Measurements from ENCODE around the gene GRM8. TPM values are rescaled to one million over a fixed set of nuclear protein-coding genes. Genes with fewer than 3 reads are reported as not detected.

The GRM8 gene
- total and polyA plus RNA-seq, 4 experiments from 2014 or later, result not detected

GRCh38 chr7:127233630-127234029 lies 19.1 kb downstream of the GRM8 start:
- no peaks in the 10 kb centered on the region for H3K27me3 ChIP-seq (ENCODE audit: insufficient read depth, low read length)
- peaks cover 0 to 3% (median 0%) of the 10 kb centered on the region in 8 donors for H3K9me3 Mint-ChIP-seq
- no peak overlapping the region for H3K4me3 Mint-ChIP-seq
- ChIA-PET POLR2A (ENCODE audit: partially characterized antibody) (no interaction called here), CTCF (ENCODE audit: partially characterized antibody) (interaction anchor here (1.1 kb wide), 1 partner anchor 21 kb away, joined by 3 read pairs; no protein-coding TSS in a partner anchor)
- H3K9me3 ChIP-seq (ENCODE audit: control insufficient read depth in 1 of 2, low read length in 2 of 2), result no peaks in the 10 kb centered on the region
- H3K27me3 Mint-ChIP-seq, result peaks cover 3 to 14% of the 10 kb centered on the region in 2 donors
- no peaks in the 10 kb centered on the region for H3K4me1 Mint-ChIP-seq
- no peak overlapping the region for H3K27ac ChIP-seq (ENCODE audit: low read depth, low read length)
- no peaks in the 10 kb centered on the region for H3K36me3 ChIP-seq (ENCODE audit: insufficient read depth, low read length)
- H3K4me3 ChIP-seq (ENCODE audit: low read length in 2 of 2), result no peak overlapping the region
- intact Hi-C loops (cut with micrococcal nuclease), result no loop called here
- H3K27ac Mint-ChIP-seq, result no peak overlapping the region
- H3K36me3 Mint-ChIP-seq, result no peaks in the 10 kb centered on the region
- H3K4me1 ChIP-seq (ENCODE audit: insufficient read depth, low read length), result no peaks in the 10 kb centered on the region
- no peak for DNase-seq

GRCh38 chr7:127231415-127231814 lies 21.3 kb downstream of the GRM8 start:
- ChIA-PET CTCF (ENCODE audit: partially characterized antibody) (no interaction called here), POLR2A (ENCODE audit: partially characterized antibody) (no interaction called here)
- H3K36me3 Mint-ChIP-seq, result no peaks in the 10 kb centered on the region

GRCh38 chr7:127230192-127230925 lies 22.4 kb downstream of the GRM8 start:
- H3K4me1 Mint-ChIP-seq, result no peaks in the 10 kb centered on the region
- Histone ChIP-seq H3K36me3 (ENCODE audit: insufficient read depth, low read length) (no peaks in the 10 kb centered on the region), H3K4me1 (ENCODE audit: insufficient read depth, low read length) (no peaks in the 10 kb centered on the region), H3K27ac (ENCODE audit: low read depth, low read length) (no peak overlapping the region), H3K9me3 (ENCODE audit: control insufficient read depth in 1 of 2, low read length in 2 of 2) (no peaks in the 10 kb centered on the region), H3K27me3 (ENCODE audit: insufficient read depth, low read length) (peaks cover 5% of the 10 kb centered on the region), H3K4me3 (ENCODE audit: low read length in 2 of 2) (no peak overlapping the region)
- no peaks in the 10 kb centered on the region for H3K9me3 Mint-ChIP-seq
- ChIA-PET POLR2A (ENCODE audit: partially characterized antibody) (no interaction called here), CTCF (ENCODE audit: partially characterized antibody) (no interaction called here)
- H3K36me3 Mint-ChIP-seq, result no peaks in the 10 kb centered on the region
- no peak for DNase-seq
- intact Hi-C loops (cut with micrococcal nuclease), result no loop called here
- H3K4me3 Mint-ChIP-seq, result no peak overlapping the region
- peaks cover 17 to 26% of the 10 kb centered on the region in 2 donors for H3K27me3 Mint-ChIP-seq
- H3K27ac Mint-ChIP-seq, result no peak overlapping the region

More at GRCh38 chr7:127231415-127231814, 21.3 kb downstream of the GRM8 start:
- Mint-ChIP-seq H3K27me3 (peaks cover 12 to 22% of the 10 kb centered on the region in 2 donors), H3K4me3 (no peak overlapping the region), H3K4me1 (no peaks in the 10 kb centered on the region), H3K27ac (no peak overlapping the region), H3K9me3 (no peaks in the 10 kb centered on the region)
- no peak for DNase-seq
- Histone ChIP-seq H3K4me3 (ENCODE audit: low read length in 2 of 2) (no peak overlapping the region), H3K27me3 (ENCODE audit: insufficient read depth, low read length) (peaks cover 5% of the 10 kb centered on the region), H3K36me3 (ENCODE audit: insufficient read depth, low read length) (no peaks in the 10 kb centered on the region), H3K4me1 (ENCODE audit: insufficient read depth, low read length) (no peaks in the 10 kb centered on the region), H3K27ac (ENCODE audit: low read depth, low read length) (no peak overlapping the region), H3K9me3 (ENCODE audit: control insufficient read depth in 1 of 2, low read length in 2 of 2) (no peaks in the 10 kb centered on the region)
- intact Hi-C loops (cut with micrococcal nuclease), result no loop called here

- POLR2A ChIA-PET (ENCODE audit: partially characterized antibody), result no interaction called here
- Histone ChIP-seq H3K36me3 (ENCODE audit: insufficient read depth, low read length) (no peaks in the 10 kb centered on the region), H3K4me1 (ENCODE audit: insufficient read depth, low read length) (no peaks in the 10 kb centered on the region), H3K27ac (ENCODE audit: low read depth, low read length) (no peak overlapping the region), H3K4me3 (ENCODE audit: low read length in 2 of 2) (no peak overlapping the region), H3K9me3 (ENCODE audit: control insufficient read depth in 1 of 2, low read length in 2 of 2) (no peaks in the 10 kb centered on the region), H3K27me3 (ENCODE audit: insufficient read depth, low read length) (peaks cover 9% of the 10 kb centered on the region)
- peaks cover 27 to 40% of the 10 kb centered on the region in 2 donors for H3K27me3 Mint-ChIP-seq
- no peaks in the 10 kb centered on the region for H3K9me3 Mint-ChIP-seq
- no peak overlapping the region for H3K4me3 Mint-ChIP-seq
- CTCF ChIA-PET (ENCODE audit: partially characterized antibody), result interaction anchor here (1.6 kb wide), 1 partner anchor 11 kb away, joined by 3 read pairs; no protein-coding TSS in a partner anchor
- no peak overlapping the region for H3K27ac Mint-ChIP-seq
- H3K4me1 Mint-ChIP-seq, result no peaks in the 10 kb centered on the region
- no peaks in the 10 kb centered on the region for H3K36me3 Mint-ChIP-seq
- intact Hi-C loops (cut with micrococcal nuclease), result no loop called here
- DNase-seq, result no peak
Observed at GRCh38 chr7:127226685-127227374, 25.9 kb downstream of the GRM8 start.

- Mint-ChIP-seq H3K4me3 (no peak overlapping the region), H3K27ac (no peak overlapping the region), H3K36me3 (no peaks in the 10 kb centered on the region), H3K27me3 (peaks cover 30 to 40% of the 10 kb centered on the region in 2 donors), H3K9me3 (no peaks in the 10 kb centered on the region), H3K4me1 (no peaks in the 10 kb centered on the region)
- no peak overlapping the region for H3K27ac ChIP-seq (ENCODE audit: low read depth, low read length)
- no peaks in the 10 kb centered on the region for H3K4me1 ChIP-seq (ENCODE audit: insufficient read depth, low read length)
- intact Hi-C loops (cut with micrococcal nuclease), result no loop called here
- POLR2A ChIA-PET (ENCODE audit: partially characterized antibody), result no interaction called here
- H3K9me3 ChIP-seq (ENCODE audit: control insufficient read depth in 1 of 2, low read length in 2 of 2), result no peaks in the 10 kb centered on the region
- no peak for DNase-seq
- H3K4me3 ChIP-seq (ENCODE audit: low read length in 2 of 2), result no peak overlapping the region
- CTCF ChIA-PET (ENCODE audit: partially characterized antibody), result no interaction called here
- H3K27me3 ChIP-seq (ENCODE audit: insufficient read depth, low read length), result peaks cover 4% of the 10 kb centered on the region
- H3K36me3 ChIP-seq (ENCODE audit: insufficient read depth, low read length), result no peaks in the 10 kb centered on the region
Observed at GRCh38 chr7:127221731-127222130, 31.0 kb downstream of the GRM8 start.

GRCh38 chr7:127214956-127215718 lies 37.6 kb downstream of the GRM8 start:
- POLR2A ChIA-PET (ENCODE audit: partially characterized antibody), result no interaction called here
- H3K9me3 ChIP-seq (ENCODE audit: control insufficient read depth in 1 of 2, low read length in 2 of 2), result no peaks in the 10 kb centered on the region
- H3K4me3 ChIP-seq (ENCODE audit: low read length in 2 of 2), result no peak overlapping the region
- Mint-ChIP-seq H3K9me3 (no peaks in the 10 kb centered on the region), H3K27ac (no peak overlapping the region), H3K4me3 (no peak overlapping the region), H3K4me1 (no peaks in the 10 kb centered on the region), H3K27me3 (peaks cover 15 to 20% of the 10 kb centered on the region in 2 donors), H3K36me3 (no peaks in the 10 kb centered on the region)
- H3K27ac ChIP-seq (ENCODE audit: low read depth, low read length), result no peak overlapping the region
- no peaks in the 10 kb centered on the region for H3K4me1 ChIP-seq (ENCODE audit: insufficient read depth, low read length)
- intact Hi-C loops (cut with micrococcal nuclease), result no loop called here
- no peaks in the 10 kb centered on the region for H3K36me3 ChIP-seq (ENCODE audit: insufficient read depth, low read length)
- CTCF ChIA-PET (ENCODE audit: partially characterized antibody), result no interaction called here
- peaks cover 4% of the 10 kb centered on the region for H3K27me3 ChIP-seq (ENCODE audit: insufficient read depth, low read length)
- no peak for DNase-seq

GRCh38 chr7:127209886-127210285 lies 42.9 kb downstream of the GRM8 start:
- CTCF ChIA-PET (ENCODE audit: partially characterized antibody), result no interaction called here

More at GRCh38 chr7:127209886-127210285, 42.9 kb downstream of the GRM8 start:
- Mint-ChIP-seq H3K9me3 (no peaks in the 10 kb centered on the region), H3K36me3 (no peaks in the 10 kb centered on the region), H3K4me3 (no peak overlapping the region), H3K4me1 (no peaks in the 10 kb centered on the region), H3K27ac (no peak overlapping the region), H3K27me3 (peaks cover 25 to 29% of the 10 kb centered on the region in 2 donors)
- Histone ChIP-seq H3K9me3 (ENCODE audit: control insufficient read depth in 1 of 2, low read length in 2 of 2) (no peaks in the 10 kb centered on the region), H3K27me3 (ENCODE audit: insufficient read depth, low read length) (peaks cover 4% of the 10 kb centered on the region), H3K27ac (ENCODE audit: low read depth, low read length) (no peak overlapping the region), H3K4me3 (ENCODE audit: low read length in 2 of 2) (no peak overlapping the region), H3K36me3 (ENCODE audit: insufficient read depth, low read length) (no peaks in the 10 kb centered on the region), H3K4me1 (ENCODE audit: insufficient read depth, low read length) (no peaks in the 10 kb centered on the region)
- intact Hi-C loops (cut with micrococcal nuclease), result no loop called here
- no peak for DNase-seq
- POLR2A ChIA-PET (ENCODE audit: partially characterized antibody), result no interaction called here
